GM21786 (cell line): ENCODE measurements around the gene GGT6.
"Not testable (repeated sequence)": the region's sequence is repeated elsewhere in the genome, so short reads cannot be mapped to it uniquely, and the experiment has no call there.

Source experiments
- ATAC-seq: cut with Tn5 transposase; IDR thresholded peaks from one replicate; pipeline ENCODE4 v1.9.1; 2021; ENCODE audit not compliant: unreplicated experiment

Gene GGT6

DNA sequence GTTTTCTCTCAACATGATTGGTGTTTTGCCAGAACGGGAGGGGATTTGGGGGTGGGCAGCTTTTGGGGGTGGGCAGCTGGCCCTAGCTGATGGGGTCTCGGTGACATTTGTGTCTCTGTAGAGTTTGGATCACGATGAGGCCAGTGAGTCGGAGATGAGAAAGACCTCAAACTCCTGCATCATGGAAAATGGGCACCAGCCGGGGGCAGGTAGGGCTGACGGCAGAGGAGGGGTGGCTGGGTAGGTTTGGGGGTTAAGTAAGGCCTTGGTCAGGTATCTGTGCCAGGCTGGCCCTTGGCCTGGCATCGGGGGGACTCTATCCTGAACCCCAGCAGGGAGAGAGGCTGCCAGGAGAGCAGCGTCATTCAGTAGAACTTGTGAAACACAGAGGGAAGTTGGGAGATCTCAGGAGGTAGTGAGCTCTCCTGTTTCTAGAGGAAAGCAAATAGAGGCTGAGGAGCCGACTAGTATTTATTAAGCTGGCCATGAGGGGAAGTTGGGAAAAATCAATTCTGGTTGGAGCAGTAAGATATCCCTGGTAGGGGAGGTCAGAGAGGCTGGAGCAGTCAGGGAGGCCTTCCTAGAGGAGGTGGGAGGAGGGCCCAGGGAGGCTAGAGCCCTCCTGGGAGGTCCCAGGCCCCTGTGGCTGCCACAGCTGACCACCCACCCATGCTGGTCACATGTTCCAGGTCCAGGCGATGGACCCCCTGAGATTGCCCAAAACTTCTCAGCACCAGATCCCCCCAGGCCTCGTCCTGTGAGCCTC is 32.0 kb upstream of the GGT6 start:
- no peak for ATAC-seq

DNA sequence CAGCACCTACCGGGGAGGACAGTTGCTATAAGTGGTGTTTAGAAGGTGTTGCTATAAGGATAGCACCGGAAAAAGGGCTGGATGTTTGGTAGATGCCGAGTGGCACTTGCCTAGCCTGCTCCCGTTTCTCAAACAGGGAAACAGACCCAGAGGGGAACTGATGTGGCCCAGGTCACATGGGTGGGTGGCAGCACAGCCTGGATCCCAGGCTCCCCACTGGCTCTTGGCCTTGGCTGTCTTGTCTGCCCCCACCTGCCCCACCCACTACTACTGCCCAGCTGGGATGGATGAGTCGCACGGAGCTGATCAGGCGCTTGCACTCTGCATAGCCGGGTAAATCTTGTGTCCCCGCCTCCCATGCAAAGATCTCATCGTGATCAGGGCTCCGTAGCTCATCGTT is 31.2 kb upstream of the GGT6 start:
- ATAC-seq: no peak

DNA sequence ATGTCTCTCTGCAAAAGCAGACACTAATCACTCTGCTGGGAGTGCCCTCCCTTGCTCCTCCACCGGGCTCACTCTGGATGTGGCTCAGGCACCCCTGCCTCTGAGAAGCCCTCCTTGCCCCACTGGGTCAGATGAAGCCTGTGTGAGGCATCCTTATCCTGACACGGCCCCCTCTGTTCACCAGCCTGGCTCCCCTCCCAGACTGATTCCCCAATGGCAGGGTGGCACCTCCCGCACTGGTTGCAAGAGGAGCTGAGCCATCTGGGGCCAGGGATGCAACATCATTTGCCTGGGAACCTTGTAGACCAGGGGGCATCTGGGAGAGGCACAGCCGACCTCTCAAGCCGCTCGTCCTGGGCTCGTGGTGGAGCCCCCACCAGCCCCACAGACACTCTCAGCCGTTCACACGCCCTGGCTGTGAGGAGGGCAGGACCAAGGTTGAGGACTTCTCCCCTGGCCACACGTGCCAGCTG is 30.6 kb upstream of the GGT6 start:
- ATAC-seq: no peak

DNA sequence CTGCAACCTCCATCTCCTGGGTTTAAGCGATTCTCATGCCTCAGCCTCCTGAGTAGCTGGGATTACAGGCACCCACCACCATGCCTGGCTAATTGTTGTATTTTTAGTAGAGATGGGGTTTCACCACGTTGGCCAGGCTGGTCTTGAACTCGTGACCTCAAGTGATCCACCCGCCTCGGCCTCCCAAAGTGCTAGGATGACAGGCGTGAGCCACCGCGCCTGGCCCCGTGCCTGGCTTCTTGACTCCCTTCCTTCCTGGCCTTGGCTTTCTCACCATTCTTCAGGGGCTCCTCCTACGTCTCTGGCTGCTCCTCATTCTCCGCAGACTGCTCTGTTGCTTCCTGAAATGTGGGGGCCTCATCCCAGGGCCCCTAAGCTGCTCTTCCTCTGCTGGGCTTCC is 29.7 kb upstream of the GGT6 start:
- ATAC-seq: not testable (repeated sequence)

DNA sequence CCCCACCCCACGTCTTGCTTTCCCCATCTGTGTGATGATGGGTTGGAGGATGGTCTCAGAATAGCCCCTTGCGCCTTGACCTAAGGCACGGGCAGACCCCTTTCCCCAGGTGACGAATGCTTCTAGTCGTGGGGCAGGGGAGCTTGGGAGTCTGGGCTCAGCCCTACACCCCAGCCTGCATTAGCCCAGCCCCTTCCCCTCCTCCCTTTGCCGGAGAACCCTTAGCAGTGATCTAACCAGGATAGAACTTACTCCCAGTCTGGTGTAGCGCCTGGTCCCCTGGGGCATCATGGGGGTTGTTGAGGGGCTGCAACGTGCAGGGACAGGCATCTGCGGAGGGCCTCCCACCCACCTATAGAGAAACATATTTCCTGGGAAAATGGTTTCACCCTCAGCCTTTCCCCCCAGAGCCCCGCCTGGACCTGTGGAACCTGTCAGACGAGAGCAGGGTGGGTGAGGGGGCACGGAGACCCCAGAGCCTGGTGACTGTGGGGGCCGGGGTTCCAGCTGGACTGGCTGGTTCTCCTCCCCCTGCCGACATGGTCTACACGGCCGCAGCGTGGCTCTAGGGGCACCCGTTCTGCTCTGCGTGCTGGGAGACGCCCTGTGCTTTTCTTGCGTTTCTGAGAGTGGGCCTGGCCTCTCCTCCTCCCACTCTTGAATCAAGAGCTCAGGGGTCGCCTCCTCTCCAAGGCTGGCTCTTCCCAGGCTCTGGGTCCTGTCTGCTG is 28.7 kb upstream of the GGT6 start:
- ATAC-seq: no peak

DNA sequence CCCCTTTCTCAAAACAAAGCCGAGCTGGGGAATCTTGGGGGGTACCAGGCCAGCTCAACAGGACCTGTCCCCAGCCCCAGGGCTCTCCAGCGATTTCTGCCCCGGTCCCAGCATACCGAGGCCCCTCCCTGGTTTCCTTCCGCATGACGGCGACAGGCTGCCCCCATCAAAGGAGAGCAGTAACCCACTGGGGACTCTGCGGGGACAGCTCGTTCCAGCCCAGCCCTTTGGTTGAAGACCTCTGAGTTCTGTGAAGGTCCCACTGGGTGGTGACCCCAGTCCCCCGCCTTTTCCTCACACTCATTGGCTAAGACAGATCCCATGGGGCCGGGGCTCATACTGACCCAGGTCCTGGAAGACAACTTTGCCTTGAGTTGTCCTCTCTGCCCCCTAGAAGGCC is 28.0 kb upstream of the GGT6 start:
- no peak for ATAC-seq

DNA sequence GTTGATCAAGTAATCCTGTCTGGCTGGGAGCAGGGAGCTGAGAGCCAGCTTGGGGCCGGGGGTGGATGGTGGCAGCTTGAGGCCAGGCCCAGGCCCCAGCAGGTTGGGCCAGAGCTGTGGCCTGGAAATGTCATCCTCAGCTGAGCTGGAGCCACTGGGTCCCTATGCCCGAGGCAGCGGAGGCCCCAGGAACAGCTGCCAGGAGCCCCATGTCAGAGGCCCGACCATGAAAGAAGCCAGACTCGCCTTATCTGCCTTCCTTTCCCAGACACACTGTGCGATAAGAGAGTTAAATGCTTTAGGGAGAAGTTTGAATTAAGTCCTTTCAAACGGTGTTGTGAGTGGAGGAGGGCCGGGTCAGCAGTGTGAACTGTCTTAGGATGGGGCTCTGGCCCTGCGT is 27.4 kb upstream of the GGT6 start:
- ATAC-seq: no peak

DNA sequence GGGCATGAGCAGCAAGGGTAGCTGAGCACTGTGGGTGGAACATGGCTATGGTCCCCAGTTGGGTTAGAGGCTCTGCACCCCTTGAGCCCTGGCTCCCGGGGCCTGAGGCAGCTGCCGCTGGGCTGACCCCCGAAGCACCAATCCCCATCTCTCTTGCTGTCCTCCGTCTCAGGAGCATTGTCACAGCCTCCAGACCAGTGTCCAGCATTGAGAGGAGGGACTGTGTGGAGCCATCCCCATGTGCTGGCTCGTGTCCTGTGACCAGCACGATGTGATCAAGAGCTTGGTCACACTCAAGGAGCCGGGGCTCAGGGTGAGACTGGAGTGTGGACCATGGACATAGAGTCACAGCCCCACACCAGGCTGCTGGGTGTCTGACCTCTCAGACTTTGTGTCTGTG is 26.8 kb upstream of the GGT6 start:
- no peak for ATAC-seq

DNA sequence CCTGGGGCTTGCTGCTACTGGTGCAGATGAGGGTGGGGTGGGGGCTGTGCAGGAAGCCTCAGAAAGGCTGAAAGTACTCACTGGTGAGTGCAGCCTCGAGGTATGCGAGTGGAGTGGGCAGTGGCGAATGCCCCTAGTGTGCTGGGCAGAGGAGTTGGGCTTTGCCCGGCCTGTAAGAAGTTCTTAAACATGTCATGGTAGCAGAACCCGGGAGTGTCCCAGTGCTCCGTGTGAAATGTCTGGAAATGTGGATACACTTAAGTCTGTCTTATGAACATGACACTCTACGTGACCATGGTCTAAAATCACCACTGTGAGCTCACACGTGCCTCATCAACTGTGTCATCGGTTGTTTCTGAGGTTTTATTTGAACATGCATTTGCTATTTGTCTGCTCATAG is 25.7 kb upstream of the GGT6 start:
- ATAC-seq: no peak

DNA sequence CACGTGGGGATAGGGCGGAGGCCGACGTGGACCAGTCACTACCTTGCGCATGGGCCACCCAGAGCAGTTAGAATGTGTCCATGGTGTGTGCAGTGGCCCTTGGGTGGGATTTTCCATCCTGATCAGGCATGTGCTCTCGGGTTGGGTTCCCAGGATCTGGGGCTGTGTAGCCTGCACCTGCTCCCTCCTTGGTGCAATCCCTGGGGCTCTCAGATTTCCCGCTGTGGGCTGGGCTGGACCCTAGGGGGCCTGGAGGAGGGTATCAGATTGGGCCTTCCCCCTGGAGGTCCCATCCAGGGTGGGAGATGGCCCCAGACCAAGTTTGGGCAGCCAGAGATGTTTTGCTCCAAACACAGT is 25.2 kb upstream of the GGT6 start:
- ATAC-seq: no peak

DNA sequence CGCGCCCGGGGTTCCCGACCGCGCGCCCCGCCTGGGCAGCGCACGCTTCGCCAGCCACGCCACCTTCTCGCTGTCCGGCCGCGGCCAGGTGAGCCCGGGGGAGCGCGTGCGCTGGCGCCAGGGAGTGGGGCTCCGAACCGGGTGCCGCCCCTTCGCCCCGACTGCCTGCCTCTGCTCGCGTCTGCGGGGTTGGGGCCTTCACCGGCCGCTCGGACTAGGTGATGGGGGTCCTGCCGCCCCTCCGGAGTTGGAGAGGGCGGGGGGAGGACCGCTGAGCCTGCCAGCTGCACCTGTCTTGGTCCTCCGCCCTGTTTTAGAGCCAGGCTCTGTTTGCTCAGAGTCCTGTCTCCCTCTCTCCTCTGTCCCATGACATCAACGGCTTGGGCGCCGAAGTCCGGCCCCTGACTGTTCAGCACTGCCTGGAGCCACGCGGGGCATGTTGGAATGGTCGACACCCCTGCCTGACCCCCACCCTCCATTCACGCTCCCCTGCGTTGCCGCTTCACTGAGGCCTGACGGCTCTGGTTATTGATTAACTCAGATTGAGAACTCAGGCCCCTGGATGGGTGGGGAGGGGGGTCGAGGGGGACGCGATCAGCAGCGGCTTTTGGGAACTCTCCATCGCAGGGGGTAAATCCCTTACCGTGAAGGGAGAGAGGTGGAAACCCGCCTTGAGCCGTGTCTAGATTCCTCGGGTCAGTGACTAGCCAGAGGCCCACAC is 24.7 kb upstream of the GGT6 start:
- no peak for ATAC-seq

DNA sequence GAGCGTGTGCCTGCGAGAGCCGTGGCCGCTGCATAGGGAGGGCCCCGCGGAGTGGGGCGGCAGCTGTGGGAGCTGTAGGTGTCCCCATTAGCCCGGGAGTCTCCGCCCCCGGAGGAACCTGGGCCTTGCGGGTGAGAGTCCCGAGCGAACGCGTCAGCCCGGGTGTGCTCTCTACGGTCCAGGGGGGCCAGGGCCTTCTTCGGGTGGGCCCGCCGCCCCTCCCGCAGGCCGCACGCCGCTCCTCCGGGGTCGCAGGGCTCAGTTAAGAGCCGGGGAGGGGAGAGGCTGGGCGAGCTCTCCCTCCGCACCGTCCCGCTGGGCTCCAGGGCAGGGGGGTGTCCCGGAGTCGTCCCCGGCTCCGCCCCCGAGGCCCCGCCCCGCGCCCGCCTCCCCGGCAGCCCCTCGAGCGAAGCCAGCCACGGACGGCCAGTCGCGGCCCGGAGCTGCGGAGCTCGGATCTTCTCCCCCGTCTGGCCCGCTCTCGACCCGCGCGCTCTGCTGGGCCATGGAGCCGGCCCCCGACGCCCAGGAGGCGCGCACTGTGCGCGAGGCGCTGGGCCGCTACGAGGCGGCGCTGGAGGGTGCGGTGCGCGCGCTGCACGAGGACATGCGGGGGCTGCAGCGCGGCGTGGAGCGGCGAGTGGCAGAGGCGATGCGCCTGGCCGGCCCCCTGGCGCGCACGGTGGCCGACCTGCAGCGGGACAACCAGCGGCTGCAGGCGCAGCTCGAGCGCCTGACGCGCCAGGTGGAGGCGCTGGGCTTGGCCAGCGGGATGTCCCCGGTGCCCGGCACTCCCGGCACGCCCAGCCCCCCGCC is 23.9 kb upstream of the GGT6 start, which contains the start of gene SMTNL2:
SMTNL2 (plus strand) TSS at position 429 of the 816 bp plus-strand sequence; CDS start at position 506, 77 bp downstream.
- no peak for ATAC-seq

DNA sequence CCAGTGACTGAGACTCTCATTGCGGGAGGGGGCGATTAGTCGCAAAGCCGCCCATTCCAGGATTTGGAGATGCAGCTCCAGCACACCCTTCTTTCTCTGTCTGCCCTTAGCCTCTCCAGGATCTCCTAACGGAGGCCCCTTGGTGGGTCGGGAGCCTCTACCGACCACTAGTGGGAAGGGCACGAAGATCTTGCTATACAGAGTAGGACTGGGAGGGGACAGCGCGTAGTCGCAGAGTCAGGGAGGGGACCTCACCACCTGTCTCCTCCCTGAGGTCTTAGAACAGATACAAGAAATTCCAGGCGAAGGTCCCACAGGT is 23.4 kb upstream of the GGT6 start:
- ATAC-seq: no peak

DNA sequence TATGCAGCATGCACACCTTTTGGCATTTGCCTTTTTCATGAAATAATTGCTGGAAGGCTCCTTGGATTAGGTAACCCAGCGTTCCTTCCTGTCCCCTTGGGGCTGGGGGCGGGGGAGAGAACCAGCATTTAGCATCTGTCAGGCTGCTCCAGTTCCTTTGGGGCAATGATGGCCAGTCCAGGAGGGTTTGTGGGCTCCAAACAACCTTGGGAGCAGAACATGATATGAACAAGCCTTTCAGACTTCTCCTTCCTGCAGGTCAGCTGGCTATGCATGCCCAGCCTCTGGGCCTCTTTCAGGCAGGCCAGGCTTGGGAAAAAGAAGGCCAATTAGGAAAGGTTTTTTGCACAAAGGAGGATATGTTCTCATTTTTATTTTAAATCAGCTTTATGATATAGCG is 22.8 kb upstream of the GGT6 start:
- no peak for ATAC-seq

DNA sequence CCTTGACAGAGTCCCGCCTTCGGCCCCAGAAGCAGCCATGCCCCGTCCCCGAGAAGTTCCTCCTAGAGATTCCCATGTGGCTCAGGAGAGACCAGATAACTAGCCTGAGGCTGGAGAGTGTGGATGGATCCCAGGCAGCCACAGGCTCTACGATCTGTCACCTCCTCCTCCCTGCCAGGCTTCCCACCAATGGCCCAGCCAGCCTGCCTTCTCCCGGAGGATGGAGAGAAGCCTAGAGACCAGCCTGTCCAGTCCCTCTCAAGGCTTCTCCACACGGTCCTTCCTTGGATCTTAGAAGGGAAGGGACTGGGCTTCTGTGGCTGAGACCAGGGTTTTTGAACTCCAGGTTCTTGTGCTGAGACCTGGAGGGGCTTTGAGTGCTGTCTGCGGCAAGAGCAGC is 22.3 kb upstream of the GGT6 start:
- ATAC-seq: no peak

DNA sequence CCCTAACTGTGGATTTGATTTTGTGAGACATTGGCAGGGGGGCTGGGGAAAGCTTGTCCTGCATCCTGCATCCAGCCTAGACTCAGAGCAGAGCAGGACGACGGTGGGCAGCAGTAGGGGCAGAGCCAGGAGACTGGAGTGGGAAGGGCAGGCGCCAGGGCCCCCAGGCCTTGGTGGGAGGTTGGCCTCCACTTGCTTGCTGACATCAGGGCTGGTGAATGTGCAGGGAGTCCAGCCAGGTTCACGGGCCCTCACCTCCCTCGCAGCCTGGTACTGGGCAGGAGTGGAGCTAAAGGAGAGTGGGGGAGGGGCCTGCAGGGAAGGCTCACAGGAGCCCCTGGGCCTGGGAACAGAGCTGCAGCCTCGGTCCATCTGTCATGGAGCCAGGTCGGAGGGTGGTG is 21.7 kb upstream of the GGT6 start:
- ATAC-seq: no peak

DNA sequence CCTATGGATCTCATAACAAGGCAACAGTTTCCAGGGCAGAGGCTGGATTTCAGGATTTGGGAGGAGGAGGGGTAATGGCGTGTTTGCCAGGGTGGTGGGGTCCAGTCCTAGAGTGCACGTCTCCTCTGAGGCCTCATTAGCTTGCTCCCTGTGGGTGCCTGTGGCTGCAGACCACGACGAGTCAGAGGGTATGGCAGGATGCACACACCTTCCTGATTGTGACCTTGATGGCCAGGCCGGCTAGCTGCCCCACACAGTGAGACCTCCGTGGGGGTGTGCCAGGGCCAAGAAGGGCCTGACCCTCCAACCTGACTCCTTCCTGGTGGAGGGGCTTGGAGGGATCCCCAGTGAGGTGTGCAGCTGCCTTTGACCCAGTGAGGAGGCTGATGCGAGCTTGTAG is 19.9 kb upstream of the GGT6 start:
- no peak for ATAC-seq

DNA sequence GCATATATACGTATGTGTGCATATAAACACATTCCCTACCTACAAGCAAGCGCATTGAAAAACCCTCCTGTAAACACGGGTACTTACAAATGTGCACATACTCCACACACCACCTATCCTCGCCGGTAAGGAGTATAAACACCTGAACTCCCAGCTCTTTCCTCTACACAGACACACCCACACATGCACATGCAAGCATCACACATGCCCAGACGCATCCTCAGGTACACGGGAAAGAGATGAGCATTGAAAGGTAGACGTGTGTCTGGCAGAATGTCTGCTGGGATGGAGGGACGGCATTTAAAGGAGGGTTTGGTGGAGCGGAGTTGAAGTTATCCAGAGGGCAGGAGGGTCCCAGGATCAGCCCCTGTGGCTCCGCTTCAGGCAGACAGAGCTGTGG is 19.3 kb upstream of the GGT6 start:
- ATAC-seq: no peak

DNA sequence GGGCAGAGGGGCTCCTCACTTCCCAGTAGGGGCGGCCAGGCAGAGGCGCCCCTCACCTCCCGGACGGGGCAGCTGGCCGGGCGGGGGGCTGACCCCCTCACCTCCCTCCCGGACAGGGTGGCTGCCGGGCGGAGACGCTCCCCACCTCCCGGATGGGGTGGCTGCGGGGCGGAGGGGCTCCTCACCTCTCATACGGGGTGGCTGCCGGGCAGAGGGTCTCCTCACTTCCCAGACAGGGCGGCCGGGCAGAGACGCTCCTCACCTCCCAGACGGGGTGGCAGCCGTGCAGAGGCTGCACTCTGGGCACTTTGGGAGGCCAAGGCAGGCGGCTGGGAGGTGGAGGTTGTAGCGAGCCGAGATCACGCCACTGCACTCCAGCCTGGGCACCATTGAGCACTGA is 18.0 kb upstream of the GGT6 start:
- ATAC-seq: not testable (repeated sequence)

DNA sequence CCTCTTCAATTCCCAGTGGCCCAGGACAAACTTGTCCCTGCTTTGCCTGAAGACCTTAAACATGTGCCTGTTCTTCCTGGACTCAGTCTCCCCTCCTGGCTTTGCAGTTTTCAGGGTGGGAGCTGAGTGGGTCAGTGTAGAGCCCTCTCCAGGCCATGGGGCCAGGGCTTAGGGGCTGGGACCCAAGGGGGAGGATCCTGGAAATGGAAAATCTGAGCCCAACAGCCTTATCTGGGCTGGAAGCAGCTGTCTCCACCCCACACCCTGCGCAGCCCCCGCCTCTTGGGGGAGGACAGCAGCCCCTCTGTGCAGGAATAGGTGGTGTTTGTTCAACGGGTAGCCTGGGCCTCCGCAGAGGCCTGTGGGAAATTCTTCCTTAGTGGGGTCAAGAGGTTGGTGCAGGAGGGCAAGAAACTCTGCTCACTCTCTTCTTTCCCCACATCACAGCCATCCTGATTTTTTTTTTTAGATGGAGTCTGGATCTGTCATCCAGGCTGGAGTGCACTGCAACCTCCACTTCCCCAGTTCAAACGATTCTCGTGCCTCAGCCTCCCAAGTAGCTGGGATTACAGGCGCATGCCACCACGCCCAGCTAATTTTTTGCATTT is 17.1 kb upstream of the GGT6 start:
- no peak for ATAC-seq
